GM04504 (cell line): ENCODE data around the gene NEK11.
"Not testable (repeated sequence)": the region's sequence is repeated elsewhere in the genome, so short reads cannot be mapped to it uniquely, and the experiment has no call there.

Source experiments
- DNase-seq: peaks from one replicate; pipeline ENCODE4 v3.0.0-alpha.2; 2012; ENCODE audit warnings: low read depth

NEK11 gene

DNA sequence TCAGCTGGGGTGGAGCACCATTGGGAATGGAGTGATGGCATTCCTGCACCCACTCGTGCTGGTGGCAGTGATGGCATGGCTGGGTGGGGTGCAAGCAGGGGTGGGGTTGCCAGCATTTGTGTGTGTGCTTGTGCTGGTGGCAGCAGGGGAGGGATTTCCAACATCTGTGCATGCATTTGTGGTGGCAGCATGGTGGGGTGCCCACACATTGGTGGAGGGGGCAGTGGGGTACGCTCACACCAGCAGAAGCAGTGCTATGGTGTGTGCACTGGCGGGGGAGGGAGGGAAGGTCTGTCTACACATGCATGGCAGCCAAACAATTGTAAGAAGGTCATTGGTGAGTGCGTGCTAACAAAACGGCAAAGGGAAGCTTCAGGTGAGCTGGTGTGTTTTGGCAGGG is 278.2 kb downstream of the NEK11 start:
- DNase-seq, result no peak

DNA sequence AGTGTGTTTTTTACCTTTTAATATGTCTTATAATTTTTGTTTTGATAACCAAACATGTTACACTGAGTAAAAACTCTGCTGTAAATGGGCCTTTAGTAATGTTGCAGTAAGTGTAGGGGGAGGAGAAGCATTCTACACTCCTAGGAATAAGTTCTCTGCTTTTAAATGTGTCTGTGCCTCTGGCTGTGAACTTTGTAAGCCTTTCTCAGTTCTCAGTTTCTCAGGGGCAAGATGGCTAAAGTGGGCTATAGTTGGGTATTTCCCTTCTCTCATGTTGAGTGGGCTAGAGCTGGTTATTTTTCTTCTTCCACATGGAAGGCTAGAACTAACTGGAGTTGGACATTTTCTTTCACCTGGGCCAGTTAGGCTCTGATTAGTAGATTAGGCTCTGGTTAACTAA is 279.6 kb downstream of the NEK11 start:
- no peak for DNase-seq

DNA sequence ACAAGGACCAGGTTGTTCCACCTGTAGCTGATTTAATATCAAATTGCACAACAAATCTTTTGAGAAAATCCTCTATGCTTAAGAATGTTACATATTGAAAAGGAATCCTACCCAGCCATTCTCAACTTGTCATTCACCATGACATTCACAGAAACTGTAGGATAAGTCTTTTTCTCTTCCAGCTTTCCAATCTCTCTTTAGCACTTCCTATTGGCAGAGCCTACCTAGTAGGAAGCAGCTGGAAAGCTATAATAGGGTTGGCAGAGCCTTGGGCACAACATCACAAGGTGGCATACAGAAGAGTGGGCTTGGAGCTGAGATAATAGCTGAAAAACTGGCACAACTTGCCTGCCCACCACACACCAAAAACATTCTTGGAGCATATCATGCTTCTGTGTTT is 287.6 kb downstream of the NEK11 start:
- DNase-seq, result no peak

DNA sequence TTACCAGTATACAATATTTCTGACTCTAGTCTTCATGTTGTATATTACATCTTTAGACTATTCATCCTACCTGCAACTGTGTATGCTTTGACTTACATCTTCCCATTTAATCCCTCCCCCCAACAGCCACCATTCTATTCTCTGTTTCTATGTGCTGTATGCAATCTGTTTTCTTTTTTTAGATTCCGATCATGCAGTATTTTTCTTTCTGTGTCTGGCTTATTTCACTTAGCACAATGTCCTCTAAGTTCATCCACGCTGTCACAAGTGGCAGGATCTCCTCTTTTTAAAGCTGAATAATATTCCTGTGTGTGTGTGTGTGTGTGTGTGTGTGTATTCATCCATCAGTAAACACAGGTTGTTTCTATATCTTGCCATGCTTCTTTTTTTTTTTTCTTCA is 288.5 kb downstream of the NEK11 start:
- DNase-seq, result no peak

DNA sequence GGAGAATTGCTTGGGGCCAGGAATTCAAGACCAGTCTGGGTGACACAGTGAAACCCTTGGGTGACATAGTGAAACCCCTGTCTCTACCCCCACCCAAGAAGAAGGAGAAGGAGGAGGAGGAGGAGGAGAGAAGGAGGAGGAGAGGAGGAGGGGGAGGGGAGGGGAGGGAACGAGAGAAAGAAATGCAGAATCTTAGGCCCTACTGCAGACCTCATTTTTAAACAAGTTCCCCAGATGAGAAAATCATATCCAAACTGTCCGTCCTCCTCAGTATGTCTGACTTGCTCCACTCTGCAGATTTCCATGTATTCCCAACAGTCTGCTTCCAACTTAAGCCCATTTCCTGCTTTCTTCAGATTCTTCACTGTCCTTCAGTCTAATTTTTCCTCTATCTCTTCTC is 291.0 kb downstream of the NEK11 start:
- DNase-seq, result no peak

DNA sequence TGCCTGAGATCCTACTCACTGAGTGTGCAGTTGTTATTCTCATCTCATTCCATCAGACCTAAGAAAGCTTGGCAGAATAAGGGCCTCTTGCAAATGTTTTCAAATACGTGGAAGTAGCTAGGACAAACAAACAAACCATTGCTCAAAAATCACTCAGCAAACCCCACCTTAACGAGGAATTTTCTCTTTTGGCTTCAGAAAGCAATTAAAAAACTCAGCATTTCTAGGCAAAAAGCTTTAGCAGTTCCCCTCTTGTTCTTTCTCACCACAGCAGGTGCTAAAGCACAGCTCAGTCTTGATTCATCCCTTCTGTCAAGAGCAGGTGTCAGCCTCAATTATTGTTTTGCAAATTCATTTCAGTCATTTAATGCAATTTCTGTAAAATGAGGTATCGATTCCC is 296.3 kb downstream of the NEK11 start:
- no peak for DNase-seq

DNA sequence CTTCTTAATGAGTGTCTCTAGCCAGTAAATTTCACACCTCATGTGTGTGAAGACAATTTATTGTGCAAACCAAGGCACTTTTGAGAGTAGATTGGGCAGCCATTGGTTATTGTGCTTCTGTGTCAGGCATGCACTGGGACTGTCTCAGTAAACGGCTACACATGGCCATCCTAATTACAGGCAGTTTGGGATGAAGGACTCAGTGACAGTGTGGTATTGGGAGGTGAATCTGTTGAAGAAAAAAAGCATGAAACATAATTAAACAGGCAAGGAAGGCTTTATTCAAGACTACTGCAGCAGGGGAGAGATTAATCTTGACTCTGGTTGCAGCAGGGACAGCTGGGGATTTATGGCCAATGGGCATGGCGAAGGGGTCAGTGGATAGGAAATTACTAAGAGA is 297.1 kb downstream of the NEK11 start:
- no peak for DNase-seq

DNA sequence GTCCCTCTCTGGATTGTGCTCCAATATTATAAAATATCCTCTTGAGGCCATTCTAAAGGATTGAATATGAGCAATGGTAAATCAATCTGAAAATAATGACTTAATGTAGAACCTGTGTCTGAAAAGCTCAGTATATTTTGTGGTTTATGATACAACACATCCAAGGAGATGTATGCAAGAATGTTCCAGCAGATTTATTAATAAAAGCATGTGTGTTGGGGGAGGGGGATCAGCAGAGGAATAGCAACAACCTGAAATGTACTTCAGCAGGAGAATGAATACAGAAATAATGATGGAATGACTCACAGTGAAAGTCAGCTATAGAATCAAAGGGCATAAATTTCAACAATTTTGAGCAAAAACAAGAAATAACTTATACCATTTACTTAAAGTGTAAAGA is 298.2 kb downstream of the NEK11 start:
- no peak for DNase-seq

DNA sequence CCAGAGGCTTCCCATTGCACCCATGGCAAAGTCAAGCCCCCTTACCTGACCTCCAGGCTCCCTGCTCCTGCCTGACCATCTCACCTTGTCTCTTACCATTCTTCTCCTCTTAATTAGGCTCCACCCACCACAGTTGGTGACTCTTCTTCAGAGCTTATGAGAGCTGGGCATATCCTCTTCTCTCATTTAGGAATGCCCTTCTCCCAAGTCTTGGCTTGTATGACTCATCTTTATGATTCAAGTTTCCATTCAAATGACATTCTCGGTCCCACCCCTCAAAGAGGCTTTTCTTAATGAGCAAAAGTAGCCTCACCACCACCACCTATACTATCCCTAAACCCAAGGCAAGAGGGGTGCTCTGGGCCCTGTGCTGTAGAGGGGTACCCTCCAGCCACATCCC is 299.6 kb downstream of the NEK11 start:
- no peak for DNase-seq

DNA sequence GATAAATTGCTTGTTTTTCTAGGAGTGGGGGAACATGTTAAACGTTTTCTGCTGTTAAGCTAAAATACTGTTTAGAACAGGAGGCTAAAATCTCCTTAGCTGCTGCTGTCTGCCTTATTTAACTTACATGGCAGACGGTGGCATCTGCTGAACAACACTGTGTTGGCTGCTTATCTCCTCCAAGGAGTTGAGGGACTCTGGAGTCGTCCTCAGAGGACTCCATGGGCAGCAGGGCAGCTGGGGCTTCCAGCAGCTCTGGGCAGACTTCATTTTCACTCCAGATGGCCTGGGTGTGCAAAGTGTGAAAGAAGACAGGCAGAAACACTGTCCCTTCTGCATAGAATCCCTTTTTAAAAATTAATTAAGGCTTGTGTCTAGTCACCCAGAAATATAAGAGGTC is 302.0 kb downstream of the NEK11 start:
- no peak for DNase-seq

DNA sequence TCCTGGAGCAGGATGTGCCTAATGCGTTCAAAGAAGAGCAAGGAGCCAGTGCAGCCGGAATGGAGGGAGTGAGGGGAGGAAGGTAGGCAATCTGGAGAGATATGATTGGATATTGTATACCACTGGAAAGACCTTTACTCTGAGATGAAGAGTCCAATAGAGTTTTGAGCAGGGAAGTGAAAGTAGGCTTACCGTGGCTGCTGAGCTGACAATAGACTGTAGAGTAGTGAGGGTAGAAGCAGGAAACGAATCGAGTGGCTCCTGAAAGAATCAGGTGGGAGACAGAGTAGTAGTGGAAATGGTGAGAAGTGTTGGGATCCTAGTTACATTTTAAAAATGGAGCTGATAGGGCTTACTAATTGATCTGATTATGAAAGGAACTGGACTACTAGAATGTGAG is 303.1 kb downstream of the NEK11 start:
- DNase-seq, result no peak

DNA sequence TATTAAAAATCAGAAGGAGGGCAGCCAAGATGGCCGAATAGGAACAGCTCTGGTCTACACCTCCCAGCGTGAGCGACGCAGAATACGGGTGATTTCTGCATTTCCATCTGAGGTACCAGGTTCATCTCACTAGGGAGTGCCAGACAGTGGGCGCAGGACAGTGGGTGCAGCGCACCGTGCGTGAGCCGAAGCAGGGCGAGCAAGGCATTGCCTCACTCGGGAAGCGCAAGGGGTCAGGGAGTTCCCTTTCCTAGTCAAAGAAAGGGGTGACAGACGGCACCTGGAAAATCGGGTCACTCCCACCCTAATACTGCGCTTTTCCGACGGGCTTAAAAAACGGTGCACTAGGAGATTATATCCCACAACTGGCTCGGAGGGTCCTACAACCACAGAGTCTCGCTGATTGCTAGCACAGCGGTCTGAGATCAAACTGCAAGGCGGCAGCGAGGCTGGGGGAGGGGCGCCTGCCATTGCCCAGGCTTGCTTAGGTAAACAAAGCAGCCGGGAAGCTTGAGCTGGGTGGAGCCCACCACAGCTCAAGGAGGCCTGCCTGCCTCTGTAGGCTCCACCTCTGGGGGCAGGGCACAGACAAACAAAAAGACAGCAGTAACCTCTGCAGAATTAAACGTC is 304.9 kb downstream of the NEK11 start:
- not testable (repeated sequence) for DNase-seq

DNA sequence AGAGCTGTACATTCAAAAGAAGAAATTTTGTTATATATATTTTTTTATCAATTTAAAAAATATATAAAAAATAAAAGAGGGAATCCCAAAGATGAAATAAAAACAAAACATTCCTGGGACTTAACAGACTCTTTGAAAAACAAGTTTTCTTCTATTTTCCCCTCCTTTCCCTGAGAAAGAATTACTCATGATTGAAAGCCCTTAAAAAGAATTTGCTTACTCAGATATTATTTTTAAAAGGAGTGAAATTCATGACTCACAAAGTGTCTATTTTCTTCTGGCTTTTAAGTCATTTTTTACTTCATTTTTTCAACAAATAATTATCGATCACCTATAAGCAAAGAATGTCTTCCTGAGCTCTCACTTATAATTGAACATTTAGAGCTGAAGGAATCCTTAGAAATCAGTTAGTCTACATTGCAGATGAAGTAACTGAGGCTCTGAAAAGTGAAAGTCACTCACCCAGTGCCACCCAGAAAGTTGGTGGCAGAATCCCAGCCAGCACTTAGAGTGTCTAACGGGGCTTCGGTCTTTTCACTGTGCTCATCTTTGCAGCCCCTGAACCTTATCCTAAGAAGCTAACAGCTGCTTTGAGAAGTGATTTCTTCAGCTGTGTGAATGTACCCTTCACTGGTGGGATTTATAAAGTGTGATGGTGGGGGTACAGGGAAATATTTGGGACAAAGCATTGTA is 312.4 kb downstream of the NEK11 start:
- DNase-seq, result no peak

DNA sequence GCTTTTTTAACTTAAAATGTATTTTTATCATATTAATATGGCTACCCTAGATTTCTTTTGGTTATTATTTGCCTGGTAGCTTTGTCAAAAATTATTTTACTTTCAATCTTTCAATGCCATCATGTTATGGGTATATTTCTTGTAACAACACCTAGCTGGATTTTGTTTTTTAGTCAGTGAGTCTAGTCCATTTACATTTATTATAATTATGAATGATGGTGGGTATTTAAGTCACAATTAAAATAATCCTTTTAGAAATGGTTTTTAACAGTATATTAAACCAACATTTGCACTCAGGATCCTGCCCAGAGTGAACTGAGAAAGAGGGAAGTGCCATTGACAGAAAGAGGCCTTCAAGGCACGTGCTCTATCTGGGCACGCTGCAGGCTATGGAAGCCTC is 315.1 kb downstream of the NEK11 start:
- no peak for DNase-seq

DNA sequence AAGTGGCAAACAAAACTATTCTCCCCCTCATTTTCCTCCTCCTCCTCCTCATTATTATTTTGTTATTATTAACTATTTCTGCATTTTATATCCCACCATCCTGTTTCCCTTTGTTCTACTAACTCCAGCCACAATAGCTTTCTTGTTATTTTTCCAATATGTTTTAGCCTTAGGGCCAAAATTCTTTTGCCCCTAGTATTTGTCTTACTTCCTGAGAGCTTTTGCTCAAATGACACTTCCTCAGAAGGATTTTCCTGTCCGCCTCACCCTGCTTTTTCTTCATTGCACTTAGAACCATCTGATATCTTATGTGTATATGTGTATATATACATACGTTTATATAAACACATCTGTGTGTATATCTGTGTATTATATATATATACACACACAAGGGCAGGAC is 322.2 kb downstream of the NEK11 start:
- DNase-seq, result no peak

DNA sequence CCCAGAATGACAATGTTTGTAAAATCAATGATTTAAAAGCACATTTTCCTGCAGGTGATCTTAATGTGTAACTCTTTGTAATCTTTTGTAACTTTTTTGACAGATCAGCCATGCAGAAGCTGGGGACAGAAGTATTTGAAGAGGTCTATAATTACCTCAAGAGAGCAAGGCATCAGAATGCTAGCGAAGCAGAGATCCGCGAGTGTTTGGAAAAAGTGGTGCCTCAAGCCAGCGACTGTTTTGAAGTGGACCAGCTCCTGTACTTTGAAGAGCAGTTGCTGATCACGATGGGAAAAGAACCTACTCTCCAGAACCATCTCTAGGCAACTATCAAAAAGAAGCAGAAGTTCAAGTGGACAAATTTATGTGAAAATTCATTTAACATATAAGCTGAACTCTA is 322.8 kb downstream of the NEK11 start:
- DNase-seq, result no peak

DNA sequence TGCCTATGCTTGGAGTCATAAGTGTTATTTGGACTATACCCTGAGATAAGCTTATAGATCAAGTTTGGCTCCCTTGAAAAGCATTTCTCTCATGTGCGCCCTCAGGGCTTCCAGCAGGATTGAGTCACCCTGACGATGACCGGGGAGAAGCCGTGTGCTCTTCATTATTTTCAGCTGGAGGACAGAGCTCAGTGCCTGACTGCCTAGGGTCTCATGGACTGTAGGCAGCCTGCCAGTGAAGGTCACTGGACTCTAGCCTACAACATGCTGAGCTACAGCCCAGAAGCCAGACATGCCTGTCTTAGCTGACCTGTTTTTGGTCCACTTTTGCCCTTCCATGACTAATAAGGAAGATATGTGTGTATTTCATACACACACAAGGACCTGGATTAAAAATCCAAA is 323.3 kb downstream of the NEK11 start:
- peak; percentile 69 for DNase-seq

DNA sequence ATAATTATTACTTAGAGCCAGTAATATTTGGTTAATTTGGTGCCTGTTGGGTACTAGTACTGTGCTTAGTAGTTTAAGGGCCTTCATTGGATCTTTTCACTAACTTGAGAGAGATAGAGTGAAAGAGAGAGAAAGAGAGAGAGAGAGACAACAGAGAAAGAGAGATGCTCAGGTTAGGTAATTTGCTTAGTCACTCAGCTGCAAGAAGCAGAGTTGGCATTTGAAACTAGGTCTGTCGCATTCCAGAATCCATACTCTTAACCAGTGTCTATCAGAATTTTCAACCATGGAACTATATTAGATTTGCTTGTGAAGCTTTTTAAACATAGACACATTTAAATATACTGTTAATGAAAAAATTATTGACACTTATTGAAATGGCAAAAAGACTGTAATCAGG is 323.8 kb downstream of the NEK11 start:
- DNase-seq, result no peak

DNA sequence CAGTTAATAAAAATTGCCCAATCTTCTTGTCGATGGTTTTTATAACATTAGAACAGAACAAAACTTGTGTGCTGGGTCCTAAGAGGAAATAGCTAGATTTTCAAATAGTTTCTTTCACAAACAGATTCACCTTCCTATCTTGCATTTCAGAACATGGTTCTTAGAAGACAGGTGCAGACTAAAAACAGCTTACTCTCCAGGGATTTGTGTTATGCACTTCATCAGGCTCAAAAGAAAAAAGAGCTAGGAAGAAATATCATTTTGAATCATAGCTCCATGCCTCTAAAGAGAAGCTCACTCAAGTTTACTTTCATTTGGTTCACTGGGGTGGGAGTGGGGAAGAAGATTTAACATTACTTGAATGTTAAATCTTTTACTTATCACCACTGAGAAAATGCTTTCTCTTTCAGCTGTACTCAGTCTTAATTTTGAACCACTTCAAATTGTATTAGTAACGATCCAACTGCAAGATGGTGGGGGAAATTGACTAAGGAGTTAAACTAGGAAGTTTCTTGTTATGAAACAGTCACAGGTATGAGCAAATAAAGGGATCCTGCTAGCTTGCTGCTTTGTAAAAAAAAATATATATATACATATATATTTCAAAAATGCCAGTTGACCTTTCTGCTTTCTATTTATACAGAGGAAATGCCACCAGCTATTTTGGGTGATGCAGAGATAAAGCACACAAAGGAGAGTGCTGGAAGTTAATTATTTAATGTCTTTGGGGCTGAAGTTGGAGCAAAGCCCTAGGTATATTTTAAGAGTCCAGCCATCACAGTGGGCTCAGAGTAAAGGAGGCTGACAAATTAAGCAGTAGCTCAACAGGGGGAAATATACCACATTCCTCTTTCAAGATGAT is 326.6 kb downstream of the NEK11 start:
- no peak for DNase-seq

DNA sequence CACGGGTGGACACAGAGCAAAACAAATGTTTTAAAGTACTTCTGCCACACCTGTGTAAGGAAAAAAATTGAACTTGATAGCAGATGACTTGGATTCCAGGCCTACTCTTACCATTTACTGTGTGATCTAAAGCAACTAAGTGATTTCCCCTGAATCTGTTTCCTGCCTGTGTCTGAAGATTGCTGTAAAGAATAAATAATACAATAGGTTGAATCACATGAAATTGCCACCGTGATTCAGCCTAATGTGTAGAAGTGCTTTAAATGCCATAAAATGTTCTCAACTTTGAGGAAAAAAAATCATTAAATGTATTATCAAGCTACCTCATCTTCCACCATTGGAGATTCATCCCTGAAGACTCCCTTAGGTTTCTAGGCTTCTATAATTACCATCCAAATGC is 327.3 kb downstream of the NEK11 start:
- no peak for DNase-seq

DNA sequence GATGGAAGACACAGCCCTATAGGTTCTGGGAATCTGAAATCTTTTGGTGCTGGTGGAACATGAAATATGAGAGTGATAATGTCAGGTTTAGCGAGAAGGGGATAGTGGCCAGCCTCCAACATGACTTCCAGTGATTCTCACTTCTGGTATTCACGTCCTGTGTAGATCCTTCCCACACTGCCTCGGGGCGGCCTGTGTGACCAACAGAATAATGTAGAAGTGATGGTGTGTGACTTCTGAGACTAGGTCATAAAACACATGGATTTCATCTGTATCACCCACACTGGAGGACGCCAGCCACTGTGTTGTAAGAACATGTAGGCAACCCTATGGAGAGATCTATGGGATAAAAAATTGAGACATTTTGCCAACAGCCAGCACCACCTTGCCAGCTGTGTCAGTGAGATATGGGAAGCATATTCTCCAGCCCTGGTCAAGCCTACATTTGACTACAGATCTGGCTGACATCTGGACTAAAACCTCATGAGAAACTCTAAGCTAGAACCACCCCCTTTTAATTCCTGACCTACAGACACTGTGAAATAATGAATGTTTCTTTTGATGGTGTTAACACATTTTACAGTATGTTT is 329.4 kb downstream of the NEK11 start:
- peak; percentile 54 for DNase-seq

DNA sequence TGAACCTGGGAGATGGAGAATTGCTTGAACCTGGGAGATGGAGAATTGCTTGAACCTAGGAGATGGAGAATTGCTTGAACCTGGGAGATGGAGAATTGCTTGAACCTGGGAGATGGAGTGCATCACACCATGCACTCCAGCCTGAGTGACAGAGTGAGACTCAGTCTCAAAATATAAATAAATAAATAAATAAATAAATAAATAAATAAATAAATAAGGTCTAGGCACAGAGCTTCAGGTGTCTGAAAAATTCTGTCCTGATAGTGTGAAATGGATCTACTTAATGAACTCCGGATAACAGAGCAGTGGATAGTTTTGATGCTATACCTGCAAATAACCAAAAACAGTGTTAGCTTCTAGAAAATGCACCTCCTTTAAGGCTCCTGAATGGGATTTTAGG is 330.6 kb downstream of the NEK11 start:
- DNase-seq, result no peak

DNA sequence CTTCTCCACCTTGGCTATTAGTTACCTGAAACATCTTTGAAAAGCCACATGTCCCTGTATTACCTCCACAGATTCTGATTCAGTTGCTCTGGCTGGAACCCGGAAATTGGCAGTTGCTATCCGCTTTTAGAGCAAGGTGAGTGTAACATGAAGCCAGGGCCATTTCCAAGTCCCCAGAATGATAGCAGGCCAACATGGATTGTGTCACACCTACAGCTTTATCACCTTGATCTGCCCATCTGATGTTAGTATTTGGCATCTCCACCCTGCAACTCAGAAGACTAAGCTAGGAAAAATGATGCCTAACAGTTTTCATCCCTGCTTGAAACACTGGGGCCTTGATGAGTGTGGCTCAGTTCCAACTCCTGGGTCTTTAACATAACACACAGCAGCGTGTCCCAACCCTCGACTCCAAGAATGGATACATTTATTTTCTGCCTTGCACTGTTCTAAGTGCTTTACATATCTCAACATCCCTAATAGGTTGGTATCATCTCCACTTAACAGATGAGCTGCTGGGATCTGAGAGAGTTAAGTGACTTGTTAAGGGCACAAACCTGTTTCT is 333.6 kb downstream of the NEK11 start:
- no peak for DNase-seq
